ENCODE measurements around the gene TSPOAP1.

DNA sequence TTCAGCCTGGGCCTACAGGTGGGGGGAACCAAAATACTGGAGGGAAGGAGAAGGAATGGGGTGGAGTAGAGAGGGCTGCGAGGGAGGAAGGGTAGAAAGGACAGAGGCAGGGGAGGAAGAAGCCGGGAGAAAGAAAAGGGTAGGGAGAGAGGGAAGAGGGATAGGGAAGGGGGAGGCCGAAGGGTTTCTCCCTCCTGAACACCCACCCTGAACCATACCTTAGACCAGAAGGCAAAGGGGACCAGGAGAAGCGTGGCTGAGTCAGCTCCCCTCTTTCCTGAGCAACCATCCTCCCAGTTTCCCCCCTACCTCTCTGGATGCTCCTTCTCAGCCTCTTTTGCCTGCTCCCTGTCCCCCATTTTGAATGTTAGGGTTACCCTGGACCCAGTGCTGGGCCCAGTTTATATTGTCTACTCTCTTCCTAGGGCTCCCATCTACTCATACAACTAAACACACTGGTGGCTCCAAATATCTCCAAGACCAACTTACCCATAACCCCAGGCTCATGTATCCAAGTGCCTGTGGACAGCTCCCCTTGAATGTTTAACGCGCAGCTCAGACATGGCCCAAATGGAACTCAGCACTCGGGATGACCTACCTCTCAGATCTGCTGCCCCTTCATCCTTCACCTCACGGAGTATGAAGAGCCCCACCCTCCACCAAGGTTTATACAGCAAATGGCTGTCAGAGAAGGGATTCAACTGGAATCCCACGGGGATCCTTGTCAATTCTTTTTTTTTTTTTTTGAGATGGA is 7.8 kb downstream of the TSPOAP1 start:
- TF ChIP-seq, protein P1, sequence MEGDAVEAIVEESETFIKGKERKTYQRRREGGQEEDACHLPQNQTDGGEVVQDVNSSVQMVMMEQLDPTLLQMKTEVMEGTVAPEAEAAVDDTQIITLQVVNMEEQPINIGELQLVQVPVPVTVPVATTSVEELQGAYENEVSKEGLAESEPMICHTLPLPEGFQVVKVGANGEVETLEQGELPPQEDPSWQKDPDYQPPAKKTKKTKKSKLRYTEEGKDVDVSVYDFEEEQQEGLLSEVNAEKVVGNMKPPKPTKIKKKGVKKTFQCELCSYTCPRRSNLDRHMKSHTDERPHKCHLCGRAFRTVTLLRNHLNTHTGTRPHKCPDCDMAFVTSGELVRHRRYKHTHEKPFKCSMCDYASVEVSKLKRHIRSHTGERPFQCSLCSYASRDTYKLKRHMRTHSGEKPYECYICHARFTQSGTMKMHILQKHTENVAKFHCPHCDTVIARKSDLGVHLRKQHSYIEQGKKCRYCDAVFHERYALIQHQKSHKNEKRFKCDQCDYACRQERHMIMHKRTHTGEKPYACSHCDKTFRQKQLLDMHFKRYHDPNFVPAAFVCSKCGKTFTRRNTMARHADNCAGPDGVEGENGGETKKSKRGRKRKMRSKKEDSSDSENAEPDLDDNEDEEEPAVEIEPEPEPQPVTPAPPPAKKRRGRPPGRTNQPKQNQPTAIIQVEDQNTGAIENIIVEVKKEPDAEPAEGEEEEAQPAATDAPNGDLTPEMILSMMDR (IDR thresholded peaks at IDR 0.05; ENCODE audit: low read depth, low read length), result no peak
- TF ChIP-seq POLR2A (IDR thresholded peaks at IDR 0.05; ENCODE audit: extremely low read depth, insufficient read length), result no peak
